Measurements from ENCODE around the gene RTP2. TPM values are rescaled to one million over a fixed set of nuclear protein-coding genes. Genes with fewer than 3 reads are reported as not detected.

RTP2 gene
- total RNA-seq, 2 experiments from 2014 or later = not detected

DNA sequence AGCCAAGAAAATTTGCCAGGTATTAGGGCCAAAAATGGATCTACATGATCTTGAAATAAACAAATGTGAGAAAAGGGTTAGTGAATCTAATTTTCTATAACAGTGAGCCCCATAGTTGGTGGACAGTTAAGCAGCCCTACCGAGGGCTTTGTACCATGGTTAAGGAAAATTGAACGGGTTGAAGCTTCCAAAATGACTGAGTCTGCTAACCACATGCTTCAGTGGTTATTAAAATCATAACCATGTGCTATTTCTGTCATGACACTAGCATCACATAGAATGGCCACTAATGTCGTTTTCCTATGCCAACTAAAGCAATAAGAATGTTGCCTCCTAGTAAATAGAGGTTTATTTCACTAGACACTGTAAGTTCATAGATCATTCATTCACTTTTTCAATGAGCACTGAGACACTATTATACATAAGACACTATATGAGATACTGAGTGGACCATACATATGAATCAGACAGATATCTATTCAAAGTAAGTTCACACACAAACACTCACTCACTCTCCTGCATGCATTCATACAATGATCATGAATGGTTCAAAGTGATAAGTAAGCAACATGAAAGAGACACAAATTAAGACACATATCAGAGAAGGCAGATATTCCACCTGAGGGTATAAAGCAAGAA lies 36.5 kb downstream of the RTP2 start:
- H3K27me3 Mint-ChIP-seq = peaks cover 78% of the 10 kb centered on the region

GRCh38 chr3:187665010-187665409 lies 37.3 kb downstream of the RTP2 start:
- Histone ChIP-seq H3K27ac (ENCODE audit: low read depth in 1 of 2, low read length in 2 of 2) (no peak overlapping the region), H3K9me3 (ENCODE audit: control insufficient read depth in 1 of 2, insufficient read depth in 1 of 2, low read length in 2 of 2) (peaks cover 0 to 5% of the 10 kb centered on the region in 2 experiments), H3K27me3 (ENCODE audit: control insufficient read depth in 1 of 2, insufficient read depth in 2 of 2, low read length in 2 of 2) (peaks cover 13 to 31% of the 10 kb centered on the region in 2 experiments), H3K36me3 (ENCODE audit: insufficient read depth, low read length) (no peaks in the 10 kb centered on the region), H3K4me3 (ENCODE audit: low read length) (no peak overlapping the region), H3K4me1 (ENCODE audit: insufficient read depth, low read length) (no peaks in the 10 kb centered on the region)
- ATAC-seq (ENCODE audit: poor library complexity) = no peak
- intact Hi-C loops (cut with DNase I, micrococcal nuclease) = no loop called here
- no peak for DNase-seq
- Mint-ChIP-seq H3K27ac (no peak overlapping the region), H3K4me1 (ENCODE audit: low read depth) (no peaks in the 10 kb centered on the region), H3K4me3 (no peak overlapping the region), H3K36me3 (ENCODE audit: low read depth) (no peaks in the 10 kb centered on the region), H3K27me3 (peaks cover 78% of the 10 kb centered on the region), H3K9me3 (no peaks in the 10 kb centered on the region)
- ChIA-PET CTCF (no interaction called here), POLR2A (no interaction called here)
- TF ChIP-seq CTCF (IDR thresholded peaks at IDR 0.05) = no peak

More for the DNA sequence above, 36.5 kb downstream of the RTP2 start:
- H3K4me1 ChIP-seq (ENCODE audit: insufficient read depth, low read length) = no peaks in the 10 kb centered on the region
- Mint-ChIP-seq H3K36me3 (ENCODE audit: low read depth) (no peaks in the 10 kb centered on the region), H3K4me3 (no peak overlapping the region), H3K9me3 (no peaks in the 10 kb centered on the region), H3K27ac (no peak overlapping the region), H3K4me1 (ENCODE audit: low read depth) (no peaks in the 10 kb centered on the region)
- H3K36me3 ChIP-seq (ENCODE audit: insufficient read depth, low read length) = no peaks in the 10 kb centered on the region
- DNase-seq (no peak), ATAC-seq (ENCODE audit: poor library complexity) (no peak)
- H3K4me3 ChIP-seq (ENCODE audit: low read length) = no peak overlapping the region
- H3K27me3 ChIP-seq (ENCODE audit: control insufficient read depth in 1 of 2, insufficient read depth in 2 of 2, low read length in 2 of 2) = peaks cover 21 to 39% of the 10 kb centered on the region in 2 experiments
- no peak overlapping the region for H3K27ac ChIP-seq (ENCODE audit: low read depth in 1 of 2, low read length in 2 of 2)
- intact Hi-C loops (cut with DNase I, micrococcal nuclease) = no loop called here
- peaks cover 0 to 9% of the 10 kb centered on the region in 2 experiments for H3K9me3 ChIP-seq (ENCODE audit: control insufficient read depth in 1 of 2, insufficient read depth in 1 of 2, low read length in 2 of 2)
- TF ChIP-seq CTCF (IDR thresholded peaks at IDR 0.05) = no peak
- POLR2A ChIA-PET = no interaction called here
- CTCF ChIA-PET = no interaction called here

- H3K27me3 Mint-ChIP-seq = peaks cover 65% of the 10 kb centered on the region
Measured at GRCh38 chr3:187662848-187663409, 39.4 kb downstream of the RTP2 start.

More at GRCh38 chr3:187662848-187663409, 39.4 kb downstream of the RTP2 start:
- Histone ChIP-seq H3K9me3 (ENCODE audit: control insufficient read depth in 1 of 2, insufficient read depth in 1 of 2, low read length in 2 of 2) (no peaks in the 10 kb centered on the region), H3K27ac (ENCODE audit: low read depth in 1 of 2, low read length in 2 of 2) (no peak overlapping the region), H3K4me1 (ENCODE audit: insufficient read depth, low read length) (no peaks in the 10 kb centered on the region), H3K36me3 (ENCODE audit: insufficient read depth, low read length) (no peaks in the 10 kb centered on the region), H3K4me3 (ENCODE audit: low read length) (no peak overlapping the region), H3K27me3 (ENCODE audit: control insufficient read depth in 1 of 2, insufficient read depth in 2 of 2, low read length in 2 of 2) (peaks cover 5 to 11% of the 10 kb centered on the region in 2 experiments)
- intact Hi-C loops (cut with DNase I, micrococcal nuclease) = no loop called here
- Mint-ChIP-seq H3K36me3 (ENCODE audit: low read depth) (no peaks in the 10 kb centered on the region), H3K27ac (no peak overlapping the region), H3K4me1 (ENCODE audit: low read depth) (no peaks in the 10 kb centered on the region), H3K9me3 (no peaks in the 10 kb centered on the region), H3K4me3 (no peak overlapping the region)
- ChIA-PET POLR2A (no interaction called here), CTCF (no interaction called here)
- no peak for DNase-seq
- ATAC-seq (ENCODE audit: poor library complexity) = no peak
- TF ChIP-seq CTCF (IDR thresholded peaks at IDR 0.05) = no peak

All from CD4-positive, alpha-beta T cell (primary cell).